GM10248 (cell line): ENCODE data around the gene MRPS26.

Source experiments
- CTCF ChIA-PET: fragments of 300-600 bp; sonication (Branson Sonifier 250); formaldehyde crosslinking; extraction: SDS; loops from one replicate; lab custom pipeline; 2021; ENCODE audit warnings: antibody characterized with exemption; lab: Yijun Ruan, JAX
- POLR2A ChIA-PET: fragments of 350-650 bp; sonication (Branson Sonifier 250); formaldehyde crosslinking; extraction: SDS; loops from one replicate; lab custom pipeline; 2020; ENCODE audit warnings: antibody characterized with exemption; lab: Yijun Ruan, JAX
- DNase-seq: peaks from one replicate; pipeline ENCODE4 v3.0.0; 2012; ENCODE audit errors: extremely low spot score
- CTCF ChIP-seq: IDR thresholded peaks from 2 replicates; pipeline ENCODE4 v1.5.1; 2012; ENCODE audit warnings: mild to moderate bottlenecking, low read depth; ENCODE audit errors: extremely low read depth, missing control alignments, control extremely low read depth

MRPS26 gene

DNA sequence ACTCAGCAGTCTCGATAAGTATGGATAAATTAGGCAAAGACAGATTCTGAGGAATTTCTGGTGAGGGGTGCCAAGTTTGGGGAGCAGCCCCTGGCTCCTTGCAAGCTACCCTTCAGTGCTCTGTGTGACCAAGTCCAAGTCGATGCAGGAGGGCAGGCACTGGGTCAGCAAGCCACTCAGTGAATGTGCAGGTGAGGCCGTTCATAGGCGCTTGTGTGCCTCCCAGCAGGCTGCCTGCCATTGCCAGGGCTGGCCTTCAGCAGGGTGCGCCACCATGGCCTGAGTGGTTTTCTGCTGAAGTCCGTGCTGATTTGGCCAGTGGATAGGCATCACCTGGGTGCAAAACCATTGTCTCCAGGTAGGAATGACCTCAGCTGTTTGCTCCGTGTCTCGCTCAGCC is 5.8 kb upstream of the MRPS26 start:
- CTCF ChIA-PET: interaction anchor here (1.1 to 1.9 kb wide), 2 partner anchors 13 to 23 kb away, joined by 4 to 10 read pairs; no protein-coding TSS in a partner anchor
- DNase-seq: no peak
- POLR2A ChIA-PET: no interaction called here
- TF ChIP-seq CTCF: no peak

DNA sequence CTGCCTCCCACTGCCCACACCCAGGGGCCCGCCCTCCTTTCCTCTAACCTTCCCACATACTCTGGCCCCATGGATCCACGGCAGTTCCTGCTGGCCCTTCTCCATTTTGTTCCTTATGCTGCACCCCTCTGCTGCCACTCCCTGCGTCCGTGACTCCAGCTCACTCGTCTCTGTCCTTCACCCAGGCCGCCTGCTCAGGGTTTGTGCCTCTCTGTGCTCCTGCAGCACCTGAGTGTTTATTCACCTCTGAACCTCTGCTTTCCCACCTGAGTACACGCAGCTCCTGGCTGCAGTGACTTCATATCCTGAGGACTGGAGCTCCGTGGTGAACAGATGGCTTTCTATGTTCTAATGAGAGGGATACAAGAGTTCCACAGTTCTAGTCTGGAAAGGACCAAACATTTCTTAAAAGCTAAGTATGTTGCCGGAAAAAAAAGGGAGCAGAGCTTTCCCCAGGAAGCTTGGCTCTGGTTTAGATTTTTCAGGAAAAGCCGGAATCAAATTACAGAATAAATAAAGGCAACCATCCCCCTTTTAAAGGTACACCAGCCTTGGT is 3.9 kb upstream of the MRPS26 start:
- CTCF ChIA-PET: interaction anchor here (1.3 to 1.4 kb wide), 2 partner anchors 12 to 177 kb away, joined by 3 to 5 read pairs; no protein-coding TSS in a partner anchor
- no peak for TF ChIP-seq CTCF
- POLR2A ChIA-PET: no interaction called here
- DNase-seq: no peak

- no peak for DNase-seq
- no peak for TF ChIP-seq CTCF
- POLR2A ChIA-PET: no interaction called here
- CTCF ChIA-PET: interaction anchor here (1.3 to 1.4 kb wide), 2 partner anchors 11 to 176 kb away, joined by 3 to 5 read pairs; no protein-coding TSS in a partner anchor
Observed at GRCh38 chr20:3042625-3043024, 3.2 kb upstream of the MRPS26 start.

GRCh38 chr20:3043322-3043721 is 2.5 kb upstream of the MRPS26 start, which contains the start of gene GNRH2:
TSS of gene GNRH2 (plus strand) at chr20:3043622. CDS start at chr20:3044415, 793 bp downstream.
- CTCF ChIA-PET: interaction anchor here (2.9 kb wide), 1 partner anchor 10 kb away, joined by 15 read pairs; no protein-coding TSS in a partner anchor

DNA sequence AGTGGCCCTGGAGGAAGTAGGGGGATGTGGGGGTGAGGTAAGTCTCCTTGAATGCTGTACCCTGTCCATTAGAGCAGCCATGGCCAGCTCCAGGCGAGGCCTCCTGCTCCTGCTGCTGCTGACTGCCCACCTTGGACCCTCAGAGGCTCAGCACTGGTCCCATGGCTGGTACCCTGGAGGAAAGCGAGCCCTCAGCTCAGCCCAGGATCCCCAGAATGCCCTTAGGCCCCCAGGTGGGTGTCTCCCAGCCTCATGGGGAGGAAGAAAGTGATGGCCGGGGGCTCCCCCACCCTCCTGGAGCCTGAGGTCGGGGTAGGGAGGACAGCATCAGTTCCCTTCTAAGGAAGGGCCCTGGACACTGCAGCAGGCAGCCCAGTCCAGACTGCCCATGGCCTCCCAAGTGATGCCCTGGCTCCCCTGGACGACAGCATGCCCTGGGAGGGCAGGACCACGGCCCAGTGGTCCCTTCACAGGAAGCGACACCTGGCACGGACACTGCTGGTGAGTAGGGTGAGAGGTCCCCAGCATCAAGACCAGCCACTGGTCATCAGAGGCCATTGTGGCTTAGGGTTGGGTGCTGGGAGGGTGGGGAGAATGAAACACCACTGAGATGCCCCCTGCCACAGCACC is 1.4 kb upstream of the MRPS26 start:
- CTCF ChIA-PET: interaction anchor here (2.9 kb wide), 1 partner anchor 9 kb away, joined by 15 read pairs; no protein-coding TSS in a partner anchor

More at GRCh38 chr20:3043322-3043721, 2.5 kb upstream of the MRPS26 start, which contains the start of gene GNRH2:
- DNase-seq: no peak
- TF ChIP-seq CTCF: no peak
- POLR2A ChIA-PET: no interaction called here

More for the DNA sequence above, 1.4 kb upstream of the MRPS26 start:
- POLR2A ChIA-PET: no interaction called here
- no peak for DNase-seq
- no peak for TF ChIP-seq CTCF
